Neural cell (in vitro differentiated cells): ENCODE data around the gene MAPK8IP2. TPM values are rescaled to one million over a fixed set of nuclear protein-coding genes. Genes with fewer than 3 reads are reported as not detected.

Experiments used
- H2AFZ ChIP-seq: fragments of 200-600, 300-800 bp; sonication (generic), shearing (Covaris generic); 2 replicates; pipeline ENCODE4 v1.6.0; 2014; ENCODE audit warnings: low read depth, mild to moderate bottlenecking, antibody characterized with exemption, low read length, moderate library complexity
- H3F3A ChIP-seq: fragments of 200-600 bp; shearing (Covaris generic); 2 replicates; pipeline ENCODE4 v1.6.1; 2016; ENCODE audit warnings: mild to moderate bottlenecking, moderate library complexity, mixed read lengths, antibody characterized with exemption, low read length; ENCODE audit not compliant: insufficient read depth, poor library complexity, severe bottlenecking
- H3K27ac ChIP-seq: fragments of 200-600, 300-800 bp; sonication (generic), shearing (Covaris generic); 2 replicates; pipeline ENCODE4 v1.5.1; 2014; ENCODE audit warnings: mild to moderate bottlenecking, low read length, moderate library complexity
- H3K27me3 ChIP-seq: fragments of 300-800, 200-600 bp; sonication (generic), shearing (Covaris generic); 2 replicates; pipeline ENCODE4 v1.6.0; 2014; ENCODE audit warnings: mild to moderate bottlenecking, low read depth, low read length, moderate library complexity; ENCODE audit not compliant: insufficient read depth
- H3K36me3 ChIP-seq: fragments of 300-800, 200-600 bp; sonication (generic), shearing (Covaris generic); 2 replicates; pipeline ENCODE4 v1.5.1; 2014; ENCODE audit warnings: mild to moderate bottlenecking, antibody characterized with exemption, low read length, moderate library complexity; ENCODE audit not compliant: insufficient read depth
- H3K4me2 ChIP-seq: fragments of 300-800, 200-600 bp; sonication (generic), shearing (Covaris generic); 2 replicates; pipeline ENCODE4 v1.6.0; 2014; ENCODE audit warnings: mild to moderate bottlenecking, low read length
- H3K4me3 ChIP-seq: fragments of 300-800, 200-600 bp; sonication (generic), shearing (Covaris generic); 2 replicates; pipeline ENCODE4 v1.5.1; 2014; ENCODE audit warnings: mild to moderate bottlenecking, low read length, moderate library complexity
- H3K79me2 ChIP-seq: fragments of 200-600 bp; shearing (Covaris generic); replicated peaks from 2 replicates; pipeline ENCODE4 v1.6.0; 2014; ENCODE audit warnings: mild to moderate bottlenecking, low read length, moderate library complexity; ENCODE audit not compliant: insufficient read depth
- H3K9ac ChIP-seq: fragments of 300-800, 200-600 bp; sonication (generic), shearing (Covaris generic); 2 replicates; pipeline ENCODE4 v1.6.1; 2016; ENCODE audit warnings: mild to moderate bottlenecking, low read length, mixed read lengths
- H3K9me2 ChIP-seq: fragments of 200-600 bp; shearing (Covaris generic); 2 replicates; pipeline ENCODE4 v1.6.1; 2016; ENCODE audit warnings: mild to moderate bottlenecking, low read length, mixed read lengths; ENCODE audit not compliant: insufficient read depth
- H3K9me3 ChIP-seq: fragments of 200-600, 300-800 bp; sonication (generic), shearing (Covaris generic); 2 replicates; pipeline ENCODE4 v1.6.1; 2016; ENCODE audit warnings: mild to moderate bottlenecking, mixed run types, low read length, moderate library complexity, mixed read lengths
- H4K20me1 ChIP-seq: fragments of 200-600 bp; shearing (Covaris generic); 2 replicates; pipeline ENCODE4 v1.6.1; 2016; ENCODE audit warnings: mild to moderate bottlenecking, mixed run types; ENCODE audit not compliant: insufficient read depth
- CTCF ChIP-seq: fragments of 450-650 bp; IDR thresholded peaks from 2 replicates; pipeline ENCODE4 v1.5.1; 2014; ENCODE audit warnings: antibody characterized with exemption, mild to moderate bottlenecking, moderate library complexity; ENCODE audit not compliant: poor library complexity, severe bottlenecking
- EP300 ChIP-seq: fragments of 450-650 bp; conservative IDR thresholded peaks from 2 replicates; pipeline ENCODE4 v1.6.1; 2014; ENCODE audit warnings: antibody characterized with exemption, mild to moderate bottlenecking, moderate library complexity; ENCODE audit not compliant: poor library complexity, severe bottlenecking
- EZH2 ChIP-seq: fragments of 200-600, 300-800 bp; shearing (Covaris generic), sonication (generic); IDR thresholded peaks from 2 replicates; pipeline ENCODE4 v1.6.1; 2014; ENCODE audit warnings: antibody characterized with exemption, low read length, borderline replicate concordance, mild to moderate bottlenecking; ENCODE audit not compliant: insufficient read depth, poor library complexity, severe bottlenecking
- MXI1 ChIP-seq: fragments of 450-650 bp; conservative IDR thresholded peaks from 2 replicates; pipeline ENCODE4 v1.6.1; 2014; ENCODE audit warnings: antibody characterized with exemption, mild to moderate bottlenecking; ENCODE audit not compliant: poor library complexity, severe bottlenecking
- POLR2AphosphoS5 ChIP-seq: IDR thresholded peaks from 2 replicates; pipeline ENCODE4 v1.6.1; 2012
- RAD21 ChIP-seq: fragments of 450-650 bp; conservative IDR thresholded peaks from 2 replicates; pipeline ENCODE4 v1.6.1; 2014; ENCODE audit warnings: antibody characterized with exemption, mild to moderate bottlenecking, moderate library complexity
- REST ChIP-seq: IDR thresholded peaks from 2 replicates; pipeline ENCODE4 v1.6.1; 2012; ENCODE audit warnings: borderline replicate concordance
- SMC3 ChIP-seq: fragments of 450-650 bp; conservative IDR thresholded peaks from 2 replicates; pipeline ENCODE4 v1.6.1; 2014; ENCODE audit warnings: antibody characterized with exemption, mild to moderate bottlenecking, moderate library complexity; ENCODE audit not compliant: poor library complexity
- TAF1 ChIP-seq: IDR thresholded peaks from 2 replicates; pipeline ENCODE4 v1.6.1; 2012; ENCODE audit warnings: low read depth
- polyA plus RNA-seq: library from polyadenylated mRNA; depleted of rRNA; stranded (reverse); fragments of >200 nt; gene quantifications from 2 replicates; pipeline ENCODE4 v1.2.3, GENCODE V29; 2014

Gene MAPK8IP2
- polyA plus RNA-seq, 1 donor from 2014 or later: 48.0 TPM

GRCh38 chr22:50571264-50572175 is 29.1 kb upstream of the MAPK8IP2 start:
- Histone ChIP-seq H3F3A (no peaks in the 10 kb centered on the region), H4K20me1 (no peaks in the 10 kb centered on the region), H2AFZ (no peak overlapping the region), H3K9ac (no peak overlapping the region), H3K4me3 (no peak overlapping the region), H3K4me2 (no peak overlapping the region), H3K79me2 (no peaks in the 10 kb centered on the region), H3K27ac (no peak overlapping the region), H3K9me2 (no peaks in the 10 kb centered on the region), H3K27me3 (no peaks in the 10 kb centered on the region), H3K9me3 (no peaks in the 10 kb centered on the region), H3K36me3 (peaks cover 4% of the 10 kb centered on the region)
- TF ChIP-seq EP300: no peak
- no peak for TF ChIP-seq EZH2
- TF ChIP-seq POLR2AphosphoS5: no peak
- TF ChIP-seq TAF1: no peak
- TF ChIP-seq REST: no peak
- no peak for TF ChIP-seq RAD21
- no peak for TF ChIP-seq CTCF
- TF ChIP-seq SMC3: no peak
- no peak for TF ChIP-seq MXI1

- Histone ChIP-seq H3K27me3 (no peaks in the 10 kb centered on the region), H3K27ac (no peak overlapping the region), H3K36me3 (no peaks in the 10 kb centered on the region), H2AFZ (no peak overlapping the region), H3F3A (no peaks in the 10 kb centered on the region), H3K9me2 (no peaks in the 10 kb centered on the region), H3K79me2 (no peaks in the 10 kb centered on the region), H4K20me1 (no peaks in the 10 kb centered on the region), H3K9ac (no peak overlapping the region), H3K4me2 (no peak overlapping the region), H3K9me3 (no peaks in the 10 kb centered on the region), H3K4me3 (no peak overlapping the region)
- TF ChIP-seq CTCF (no peak), POLR2AphosphoS5 (no peak), MXI1 (no peak), EZH2 (no peak), SMC3 (no peak), RAD21 (no peak), TAF1 (no peak), REST (no peak), EP300 (no peak)
Measured at GRCh38 chr22:50572965-50573364, 27.6 kb upstream of the MAPK8IP2 start.
